ENCODE results near the gene ZNF217. TPM values are rescaled to one million over a fixed set of nuclear protein-coding genes. Genes with fewer than 3 reads are reported as not detected.
"Not testable (repeated sequence)": the region's sequence is repeated elsewhere in the genome, so short reads cannot be mapped to it uniquely, and the experiment has no call there.

The ZNF217 gene
- total RNA-seq, 2 experiments from 2014 or later = 56.3 to 57.5 TPM

GRCh38 chr20:53628758-53629157, 35.1 kb upstream of the ZNF217 start:
- H3K27me3 Mint-ChIP-seq; DNase-seq; H3K9me3 Mint-ChIP-seq; H3K36me3 Mint-ChIP-seq; POLR2A ChIA-PET; H3K4me1 Mint-ChIP-seq (ENCODE audit: low read depth); intact Hi-C loops (cut with micrococcal nuclease); H3K4me3 Mint-ChIP-seq; H3K27ac Mint-ChIP-seq: not testable (repeated sequence)
- CTCF ChIA-PET = interaction anchor here (0.7 kb wide), 1 partner anchor 11 kb away, joined by 3 read pairs; no protein-coding TSS in a partner anchor

- Mint-ChIP-seq H3K9me3 (no peaks in the 10 kb centered on the region), H3K27ac (no peak overlapping the region), H3K4me1 (ENCODE audit: low read depth) (peaks cover 12% of the 10 kb centered on the region), H3K36me3 (no peaks in the 10 kb centered on the region), H3K27me3 (no peaks in the 10 kb centered on the region), H3K4me3 (no peak overlapping the region)
- POLR2A ChIA-PET = no interaction called here
- intact Hi-C loops (cut with micrococcal nuclease) = no loop called here
- DNase-seq = no peak
- CTCF ChIA-PET = no interaction called here
Measured at GRCh38 chr20:53628076-53628475, 34.4 kb upstream of the ZNF217 start.

GRCh38 chr20:53627001-53627400, 33.4 kb upstream of the ZNF217 start:
- H3K9me3 Mint-ChIP-seq; H3K27ac Mint-ChIP-seq; intact Hi-C loops (cut with micrococcal nuclease); CTCF ChIA-PET; POLR2A ChIA-PET; H3K36me3 Mint-ChIP-seq; DNase-seq; H3K27me3 Mint-ChIP-seq; H3K4me3 Mint-ChIP-seq: not testable (repeated sequence)
- peaks cover 22% of the 10 kb centered on the region for H3K4me1 Mint-ChIP-seq (ENCODE audit: low read depth)

GRCh38 chr20:53626584-53626983, 32.9 kb upstream of the ZNF217 start:
- DNase-seq = no peak
- no peaks in the 10 kb centered on the region for H3K9me3 Mint-ChIP-seq
- H3K4me3 Mint-ChIP-seq = no peak overlapping the region
- POLR2A ChIA-PET = no interaction called here
- H3K4me1 Mint-ChIP-seq (ENCODE audit: low read depth) = peaks cover 26% of the 10 kb centered on the region
- H3K36me3 Mint-ChIP-seq = no peaks in the 10 kb centered on the region
- CTCF ChIA-PET = interaction anchor here (0.7 kb wide), 1 partner anchor 25 kb away, joined by 3 read pairs; no protein-coding TSS in a partner anchor
- H3K27ac Mint-ChIP-seq = no peak overlapping the region
- H3K27me3 Mint-ChIP-seq = no peaks in the 10 kb centered on the region
- intact Hi-C loops (cut with micrococcal nuclease) = no loop called here

- ChIA-PET POLR2A (interaction anchor here (0.8 kb wide), 1 partner anchor 32 kb away, joined by 5 read pairs; the partner anchor contains the start of gene ZNF217), CTCF (no interaction called here)
- no peak overlapping the region for H3K4me3 Mint-ChIP-seq
- DNase-seq = no peak
- no peaks in the 10 kb centered on the region for H3K36me3 Mint-ChIP-seq
- H3K9me3 Mint-ChIP-seq = no peaks in the 10 kb centered on the region
- no peak overlapping the region for H3K27ac Mint-ChIP-seq
- no peaks in the 10 kb centered on the region for H3K27me3 Mint-ChIP-seq
- intact Hi-C loops (cut with micrococcal nuclease) = no loop called here
- peaks cover 32% of the 10 kb centered on the region for H3K4me1 Mint-ChIP-seq (ENCODE audit: low read depth)
Measured at GRCh38 chr20:53625311-53626129, 31.9 kb upstream of the ZNF217 start.

GRCh38 chr20:53624927-53625250, 31.2 kb upstream of the ZNF217 start:
- H3K9me3 Mint-ChIP-seq, DNase-seq, H3K4me3 Mint-ChIP-seq, H3K27ac Mint-ChIP-seq, CTCF ChIA-PET, H3K36me3 Mint-ChIP-seq, H3K27me3 Mint-ChIP-seq: not testable (repeated sequence)
- intact Hi-C loops (cut with micrococcal nuclease) = loop anchor here (5.0 kb wide), 1 partner anchor 43 kb away; no protein-coding TSS in a partner anchor
- peaks cover 32% of the 10 kb centered on the region for H3K4me1 Mint-ChIP-seq (ENCODE audit: low read depth)
- POLR2A ChIA-PET = interaction anchor here (0.8 kb wide), 1 partner anchor 31 kb away, joined by 5 read pairs; the partner anchor contains the start of gene ZNF217

- H3K4me1 Mint-ChIP-seq (ENCODE audit: low read depth) = peaks cover 35% of the 10 kb centered on the region
- ChIA-PET CTCF (interaction anchor here (0.8 to 4.1 kb wide), 8 partner anchors 12 to 317 kb away, joined by 3 to 25 read pairs (median 4); no protein-coding TSS in a partner anchor), POLR2A (interaction anchor here (0.6 to 3.0 kb wide), 10 partner anchors 14 to 277 kb away, joined by 3 to 13 read pairs (median 4); no protein-coding TSS in a partner anchor)
- no peaks in the 10 kb centered on the region for H3K9me3 Mint-ChIP-seq
- peak; percentile 59 for DNase-seq
- H3K27me3 Mint-ChIP-seq = no peaks in the 10 kb centered on the region
- intact Hi-C loops (cut with micrococcal nuclease) = loop anchor here (2.0 to 5.0 kb wide), 2 partner anchors 37 to 41 kb away; no protein-coding TSS in a partner anchor
- H3K27ac Mint-ChIP-seq = peak overlapping the region; percentile 88
- H3K36me3 Mint-ChIP-seq = no peaks in the 10 kb centered on the region
- peak overlapping the region; percentile 73 for H3K4me3 Mint-ChIP-seq
Measured at GRCh38 chr20:53623454-53624211, 30.0 kb upstream of the ZNF217 start.

GRCh38 chr20:53623134-53623453, 29.5 kb upstream of the ZNF217 start:
- H3K4me3 Mint-ChIP-seq = peak overlapping the region; percentile 73
- H3K36me3 Mint-ChIP-seq = no peaks in the 10 kb centered on the region
- DNase-seq = no peak
- H3K27ac Mint-ChIP-seq = peak overlapping the region; percentile 88
- H3K27me3 Mint-ChIP-seq = no peaks in the 10 kb centered on the region
- CTCF ChIA-PET = interaction anchor here (0.9 to 4.1 kb wide), 7 partner anchors 12 to 317 kb away, joined by 3 to 25 read pairs (median 5); no protein-coding TSS in a partner anchor
- POLR2A ChIA-PET = interaction anchor here (0.5 to 3.0 kb wide), 9 partner anchors 13 to 277 kb away, joined by 3 to 13 read pairs (median 4); no protein-coding TSS in a partner anchor
- H3K9me3 Mint-ChIP-seq = no peaks in the 10 kb centered on the region
- H3K4me1 Mint-ChIP-seq (ENCODE audit: low read depth) = peaks cover 35% of the 10 kb centered on the region
- intact Hi-C loops (cut with micrococcal nuclease) = loop anchor here (2.0 to 5.0 kb wide), 2 partner anchors 38 to 41 kb away; no protein-coding TSS in a partner anchor

- POLR2A ChIA-PET = interaction anchor here (0.5 to 3.0 kb wide), 9 partner anchors 13 to 278 kb away, joined by 3 to 13 read pairs (median 4); no protein-coding TSS in a partner anchor
- no peaks in the 10 kb centered on the region for H3K36me3 Mint-ChIP-seq
- intact Hi-C loops (cut with micrococcal nuclease) = loop anchor here (2.0 to 5.0 kb wide), 2 partner anchors 38 to 40 kb away; no protein-coding TSS in a partner anchor
Measured at GRCh38 chr20:53622247-53623133, 28.9 kb upstream of the ZNF217 start.

GRCh38 chr20:53621482-53622246, 28.0 kb upstream of the ZNF217 start:
- no peak for DNase-seq
- peaks cover 35% of the 10 kb centered on the region for H3K4me1 Mint-ChIP-seq (ENCODE audit: low read depth)
- intact Hi-C loops (cut with micrococcal nuclease) = loop anchor here (1.0 to 5.0 kb wide), 3 partner anchors 11 to 39 kb away; no protein-coding TSS in a partner anchor
- peak overlapping the region; percentile 88 for H3K27ac Mint-ChIP-seq
- POLR2A ChIA-PET = interaction anchor here (0.6 to 3.0 kb wide), 2 partner anchors 12 to 120 kb away, joined by 3 to 13 read pairs; no protein-coding TSS in a partner anchor
- H3K27me3 Mint-ChIP-seq = no peaks in the 10 kb centered on the region
- H3K4me3 Mint-ChIP-seq = no peak overlapping the region
- no peaks in the 10 kb centered on the region for H3K9me3 Mint-ChIP-seq
- CTCF ChIA-PET = interaction anchor here (1.0 to 4.1 kb wide), 5 partner anchors 10 to 294 kb away, joined by 3 to 25 read pairs (median 5); no protein-coding TSS in a partner anchor
- H3K36me3 Mint-ChIP-seq = no peaks in the 10 kb centered on the region

More at GRCh38 chr20:53622247-53623133, 28.9 kb upstream of the ZNF217 start:
- Mint-ChIP-seq H3K27ac (peak overlapping the region; percentile 88), H3K9me3 (no peaks in the 10 kb centered on the region), H3K4me1 (ENCODE audit: low read depth) (peaks cover 35% of the 10 kb centered on the region), H3K4me3 (peak overlapping the region; percentile 29), H3K27me3 (no peaks in the 10 kb centered on the region)
- CTCF ChIA-PET = interaction anchor here (0.9 to 4.1 kb wide), 7 partner anchors 11 to 318 kb away, joined by 3 to 25 read pairs (median 5); no protein-coding TSS in a partner anchor
- no peak for DNase-seq

All from activated CD4-positive, alpha-beta memory T cell treated with anti-CD3 and anti-CD28 coated beads for 36 hours (primary cell).